MM.1S (cell line): ENCODE data around the gene AARS2.

ENCODE experiments used
- DNase-seq: peaks from one replicate; pipeline ENCODE4 v3.0.0-alpha.2; 2015
- H2AFZ ChIP-seq: fragments of 300-600 bp; sonication (generic); 2 replicates; pipeline ENCODE4 v1.6.0; 2016; ENCODE audit warnings: antibody characterized with exemption, low read length
- H3F3A ChIP-seq: fragments of 300-600 bp; sonication (generic); 2 replicates; pipeline ENCODE4 v1.6.1; 2016; ENCODE audit warnings: mild to moderate bottlenecking, antibody characterized with exemption, low read length, moderate library complexity, mixed read lengths; ENCODE audit not compliant: insufficient read depth
- H3K27ac ChIP-seq: fragments of 300-600 bp; sonication (generic); 2 replicates; pipeline ENCODE4 v1.5.1; 2016; ENCODE audit warnings: mild to moderate bottlenecking, low read length
- H3K27me3 ChIP-seq: fragments of 300-600 bp; sonication (generic); replicated peaks from 2 replicates; pipeline ENCODE4 v1.6.0; 2016; ENCODE audit warnings: low read length; ENCODE audit not compliant: insufficient read depth
- H3K36me3 ChIP-seq: fragments of 300-600 bp; sonication (generic); replicated peaks from 2 replicates; pipeline ENCODE4 v1.6.1; 2016; ENCODE audit warnings: mild to moderate bottlenecking, low read length, mixed read lengths; ENCODE audit not compliant: insufficient read depth
- H3K4me1 ChIP-seq: fragments of 300-600 bp; sonication (generic); 2 replicates; pipeline ENCODE4 v1.6.1; 2016; ENCODE audit warnings: low read length, mixed read lengths
- H3K4me2 ChIP-seq: fragments of 300-600 bp; sonication (generic); 2 replicates; pipeline ENCODE4 v1.6.0; 2016; ENCODE audit warnings: low read depth, low read length
- H3K4me3 ChIP-seq: fragments of 300-600 bp; sonication (generic); 2 replicates; pipeline ENCODE4 v1.5.1; 2016; ENCODE audit warnings: low read length, mixed read lengths
- H3K79me2 ChIP-seq: fragments of 300-600 bp; sonication (generic); 2 replicates; pipeline ENCODE4 v1.6.1; 2016; ENCODE audit warnings: mixed run types, low read length, mixed read lengths
- H3K9ac ChIP-seq: fragments of 300-600 bp; sonication (generic); 2 replicates; pipeline ENCODE4 v1.6.1; 2016; ENCODE audit warnings: low read length, mixed read lengths
- H3K9me2 ChIP-seq: fragments of 300-600 bp; sonication (generic); replicated peaks from 2 replicates; pipeline ENCODE4 v1.6.1; 2016; ENCODE audit warnings: mild to moderate bottlenecking, low read length, mixed read lengths; ENCODE audit not compliant: insufficient read depth
- H3K9me3 ChIP-seq: fragments of 300-600 bp; sonication (generic); replicated peaks from 2 replicates; pipeline ENCODE4 v1.6.1; 2016; ENCODE audit warnings: mild to moderate bottlenecking, low read length, mixed read lengths; ENCODE audit not compliant: insufficient read depth
- H4K20me1 ChIP-seq: fragments of 300-600 bp; sonication (generic); 2 replicates; pipeline ENCODE4 v1.6.1; 2016; ENCODE audit warnings: mild to moderate bottlenecking, low read length, moderate library complexity, mixed read lengths; ENCODE audit not compliant: insufficient read depth
- EZH2 ChIP-seq: fragments of 300-600 bp; sonication (generic); optimal IDR thresholded peaks from 2 replicates; pipeline ENCODE3; 2017; ENCODE audit warnings: low read depth, mild to moderate bottlenecking, antibody characterized with exemption, low read length, mixed read lengths
- EZH2phosphoT487 ChIP-seq: fragments of 300-600 bp; sonication (generic); IDR thresholded peaks from 2 replicates; pipeline ENCODE4 v1.6.1; 2018; ENCODE audit warnings: antibody characterized with exemption, low read length
- TF ChIP-seq, protein P1 (sequence below): fragments of 300-600 bp; sonication (generic); IDR thresholded peaks from 2 replicates; pipeline ENCODE4 v1.5.1; 2016; ENCODE audit warnings: antibody characterized with exemption, low read length, mixed read lengths

The AARS2 gene

GRCh38 chr6:44309092-44309491, 4.1 kb downstream of the AARS2 start:
- DNase-seq: no peak

DNA sequence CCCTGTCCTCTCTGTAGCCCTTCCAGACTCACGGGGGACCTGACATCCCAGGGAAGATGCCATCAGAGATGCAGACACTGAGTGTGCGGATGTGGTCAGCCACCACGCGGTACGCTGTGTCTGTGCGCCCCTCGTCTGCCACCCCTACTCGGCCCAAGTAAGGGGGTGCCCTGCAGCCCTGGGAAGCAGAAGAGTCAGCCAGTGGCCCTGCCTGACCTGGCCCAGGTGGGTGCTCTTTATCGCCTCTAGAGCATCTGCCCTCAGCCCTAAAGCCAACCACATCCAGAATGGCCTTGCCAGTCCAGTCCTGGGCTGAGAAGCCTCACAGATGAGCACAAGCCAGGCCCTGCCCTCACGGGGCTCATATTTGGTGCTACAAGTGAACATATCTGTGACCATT, 5.9 kb downstream of the AARS2 start:
- Histone ChIP-seq H3K4me3 (no peak overlapping the region), H3K27ac (no peak overlapping the region), H3F3A (no peaks in the 10 kb centered on the region), H3K27me3 (no peaks in the 10 kb centered on the region), H3K9me2 (no peaks in the 10 kb centered on the region), H3K79me2 (peaks cover 9% of the 10 kb centered on the region), H3K9me3 (no peaks in the 10 kb centered on the region), H3K4me1 (peaks cover 6% of the 10 kb centered on the region), H3K4me2 (no peak overlapping the region), H3K9ac (no peak overlapping the region), H4K20me1 (no peaks in the 10 kb centered on the region), H2AFZ (no peak overlapping the region), H3K36me3 (no peaks in the 10 kb centered on the region)
- DNase-seq: no peak
- TF ChIP-seq EZH2: no peak
- TF ChIP-seq, protein P1, sequence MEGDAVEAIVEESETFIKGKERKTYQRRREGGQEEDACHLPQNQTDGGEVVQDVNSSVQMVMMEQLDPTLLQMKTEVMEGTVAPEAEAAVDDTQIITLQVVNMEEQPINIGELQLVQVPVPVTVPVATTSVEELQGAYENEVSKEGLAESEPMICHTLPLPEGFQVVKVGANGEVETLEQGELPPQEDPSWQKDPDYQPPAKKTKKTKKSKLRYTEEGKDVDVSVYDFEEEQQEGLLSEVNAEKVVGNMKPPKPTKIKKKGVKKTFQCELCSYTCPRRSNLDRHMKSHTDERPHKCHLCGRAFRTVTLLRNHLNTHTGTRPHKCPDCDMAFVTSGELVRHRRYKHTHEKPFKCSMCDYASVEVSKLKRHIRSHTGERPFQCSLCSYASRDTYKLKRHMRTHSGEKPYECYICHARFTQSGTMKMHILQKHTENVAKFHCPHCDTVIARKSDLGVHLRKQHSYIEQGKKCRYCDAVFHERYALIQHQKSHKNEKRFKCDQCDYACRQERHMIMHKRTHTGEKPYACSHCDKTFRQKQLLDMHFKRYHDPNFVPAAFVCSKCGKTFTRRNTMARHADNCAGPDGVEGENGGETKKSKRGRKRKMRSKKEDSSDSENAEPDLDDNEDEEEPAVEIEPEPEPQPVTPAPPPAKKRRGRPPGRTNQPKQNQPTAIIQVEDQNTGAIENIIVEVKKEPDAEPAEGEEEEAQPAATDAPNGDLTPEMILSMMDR: no peak
- no peak for TF ChIP-seq EZH2phosphoT487

More at GRCh38 chr6:44309092-44309491, 4.1 kb downstream of the AARS2 start:
- TF ChIP-seq EZH2 (no peak), EZH2phosphoT487 (no peak)
- TF ChIP-seq, protein P1: no peak
- Histone ChIP-seq H3K36me3 (no peaks in the 10 kb centered on the region), H3K9ac (no peak overlapping the region), H2AFZ (no peak overlapping the region), H3K9me3 (no peaks in the 10 kb centered on the region), H4K20me1 (no peaks in the 10 kb centered on the region), H3K4me1 (peaks cover 10% of the 10 kb centered on the region), H3K27me3 (no peaks in the 10 kb centered on the region), H3K4me3 (no peak overlapping the region), H3K27ac (no peak overlapping the region), H3K79me2 (peaks cover 18% of the 10 kb centered on the region), H3K9me2 (no peaks in the 10 kb centered on the region), H3F3A (no peaks in the 10 kb centered on the region), H3K4me2 (no peak overlapping the region)

DNA sequence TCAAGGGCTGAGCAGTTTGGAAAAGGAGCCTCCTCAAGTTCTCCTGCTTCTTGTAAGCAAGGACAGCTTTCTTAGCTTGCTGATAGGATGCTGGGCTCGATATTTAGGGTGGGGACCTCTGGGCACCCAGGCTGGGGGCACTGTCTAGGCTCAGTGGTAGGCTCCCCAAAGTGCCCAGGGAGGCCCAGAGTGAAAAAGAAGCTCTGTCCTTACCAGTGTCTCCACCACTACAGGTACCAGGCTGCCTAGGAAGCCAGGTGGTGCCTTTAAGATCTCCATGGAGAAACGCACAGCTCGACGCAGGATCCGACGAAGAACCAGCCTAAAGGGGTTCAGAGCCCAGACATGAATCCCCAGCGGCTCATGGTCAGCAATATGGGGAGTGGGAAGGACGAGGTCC, 6.4 kb downstream of the AARS2 start:
- no peaks in the 10 kb centered on the region for H3K27me3 ChIP-seq
- peaks cover 4% of the 10 kb centered on the region for H3K79me2 ChIP-seq
- no peaks in the 10 kb centered on the region for H3K9me3 ChIP-seq
- no peak overlapping the region for H3K4me3 ChIP-seq
- no peaks in the 10 kb centered on the region for H3F3A ChIP-seq
- H2AFZ ChIP-seq: no peak overlapping the region
- no peaks in the 10 kb centered on the region for H3K36me3 ChIP-seq
- no peak overlapping the region for H3K27ac ChIP-seq
- no peak overlapping the region for H3K9ac ChIP-seq
- no peaks in the 10 kb centered on the region for H3K9me2 ChIP-seq
- no peak overlapping the region for H3K4me2 ChIP-seq
- H4K20me1 ChIP-seq: no peaks in the 10 kb centered on the region
- peaks cover 1% of the 10 kb centered on the region for H3K4me1 ChIP-seq
- DNase-seq: no peak
- TF ChIP-seq EZH2phosphoT487: no peak

GRCh38 chr6:44305200-44305725, 7.9 kb downstream of the AARS2 start:
- Histone ChIP-seq H4K20me1 (no peaks in the 10 kb centered on the region), H3K36me3 (no peaks in the 10 kb centered on the region), H3K9me3 (no peaks in the 10 kb centered on the region), H3K4me3 (no peak overlapping the region), H3F3A (no peaks in the 10 kb centered on the region), H3K4me2 (no peak overlapping the region), H2AFZ (no peak overlapping the region), H3K4me1 (no peaks in the 10 kb centered on the region), H3K27me3 (no peaks in the 10 kb centered on the region), H3K79me2 (no peaks in the 10 kb centered on the region), H3K9me2 (no peaks in the 10 kb centered on the region), H3K9ac (no peak overlapping the region), H3K27ac (no peak overlapping the region)
- TF ChIP-seq EZH2phosphoT487 (no peak), EZH2 (no peak)
- TF ChIP-seq, protein P1: no peak
- DNase-seq: no peak
